HG03520 (cell line): ENCODE results near the gene SCCPDH.
"Not testable (repeated sequence)": the region's sequence is repeated elsewhere in the genome, so short reads cannot be mapped to it uniquely, and the experiment has no call there.

ENCODE experiments used
- ATAC-seq: cut with Tn5 transposase; IDR thresholded peaks from one replicate; pipeline ENCODE4 v1.9.1; 2021; ENCODE audit warnings: mild to moderate bottlenecking, moderate library complexity; ENCODE audit not compliant: unreplicated experiment

Gene SCCPDH

DNA sequence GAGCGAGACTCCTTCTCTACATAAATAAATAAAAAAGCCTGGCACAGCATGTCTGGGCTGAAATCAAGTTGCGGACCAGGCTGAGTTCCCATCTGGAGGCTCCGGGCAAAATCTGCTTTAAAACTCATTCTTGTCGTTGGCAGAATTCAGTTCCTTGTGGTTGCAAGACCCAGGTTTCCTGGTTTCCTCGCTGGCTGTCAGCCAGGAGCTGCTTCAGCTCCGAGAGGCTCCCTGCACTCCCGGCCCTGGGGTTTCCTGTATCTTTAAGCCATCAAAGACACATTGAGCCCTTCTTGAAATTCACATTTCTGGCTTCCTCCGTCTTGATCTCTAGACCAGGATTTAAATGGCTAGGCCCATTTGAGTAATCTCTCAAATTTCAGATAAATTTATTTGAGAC is 20.6 kb upstream of the SCCPDH start:
- ATAC-seq, result no peak

DNA sequence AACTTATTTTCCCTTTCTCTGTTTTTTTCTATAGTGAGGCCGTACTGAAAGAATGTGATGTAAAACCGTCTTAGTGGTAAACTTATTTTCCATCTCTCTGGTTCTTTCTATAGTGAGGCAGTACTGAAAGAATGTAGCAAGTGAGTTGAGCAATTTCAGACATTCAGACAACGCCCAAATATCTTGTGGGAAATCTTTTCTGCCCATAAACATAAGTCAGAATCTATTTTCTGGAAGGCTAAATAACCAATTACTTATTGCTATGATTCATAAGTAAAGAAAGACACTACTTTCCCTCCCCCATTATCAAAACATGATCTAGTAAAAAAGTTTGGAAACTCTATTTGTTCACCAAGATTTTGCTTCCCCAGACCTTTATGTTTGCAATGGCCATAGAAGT is 18.8 kb upstream of the SCCPDH start:
- ATAC-seq, result no peak

DNA sequence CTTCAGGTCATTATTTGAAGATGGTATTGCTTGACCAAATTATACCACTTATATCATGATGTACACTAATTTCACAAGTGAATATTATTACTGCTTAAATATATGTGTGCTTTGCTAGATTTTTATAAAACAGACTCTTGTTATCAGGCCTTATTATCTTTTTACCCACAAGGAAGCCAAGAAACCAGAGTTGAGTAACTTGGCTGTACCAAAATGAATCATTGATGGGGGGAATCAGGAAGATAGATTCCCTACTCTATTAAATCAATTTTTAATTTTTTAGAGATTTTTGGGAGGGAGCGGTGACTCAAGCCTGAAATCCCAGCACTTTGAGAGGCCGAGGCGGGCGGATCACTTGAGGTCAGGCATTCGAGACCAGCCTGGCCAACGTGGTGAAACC is 16.0 kb upstream of the SCCPDH start:
- no peak for ATAC-seq

DNA sequence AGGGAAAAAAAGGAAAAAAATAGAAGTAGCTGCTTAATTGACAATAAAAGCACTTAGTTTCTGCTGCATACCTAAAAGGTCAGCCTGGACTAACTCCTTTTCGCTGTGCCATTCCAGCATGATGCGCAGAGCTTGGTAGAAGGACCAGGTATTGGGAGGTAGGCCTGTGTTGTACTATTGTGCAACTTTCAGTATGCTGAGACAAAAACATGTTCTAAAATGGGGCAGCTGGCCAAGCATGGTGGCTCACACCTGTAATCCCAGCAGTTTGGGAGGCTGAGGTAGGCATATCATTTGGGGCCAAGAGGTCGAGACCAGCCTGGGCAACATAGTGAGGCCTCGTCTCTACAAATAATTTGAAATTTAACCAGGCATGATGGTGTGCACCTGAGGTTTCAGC is 15.0 kb upstream of the SCCPDH start:
- ATAC-seq, result no peak

DNA sequence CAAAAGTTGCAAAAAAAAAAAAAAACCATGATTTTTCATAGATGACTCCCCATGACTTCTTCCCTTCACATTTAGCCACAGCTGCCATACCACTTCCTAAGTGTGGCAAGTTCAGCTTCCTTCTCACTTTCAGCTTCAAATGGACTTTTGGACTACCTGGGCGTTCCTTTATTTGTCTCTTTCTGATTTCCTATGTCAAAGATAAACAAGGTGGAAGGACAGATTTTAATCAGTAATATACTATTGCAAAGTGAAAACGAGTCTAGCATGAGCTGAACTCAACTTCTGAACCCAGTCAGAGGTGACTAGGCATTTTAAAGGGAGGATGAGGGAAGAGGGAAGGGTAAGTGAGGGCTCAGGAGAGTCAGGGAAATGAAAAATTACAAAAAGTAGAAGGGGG is 14.4 kb upstream of the SCCPDH start:
- no peak for ATAC-seq

DNA sequence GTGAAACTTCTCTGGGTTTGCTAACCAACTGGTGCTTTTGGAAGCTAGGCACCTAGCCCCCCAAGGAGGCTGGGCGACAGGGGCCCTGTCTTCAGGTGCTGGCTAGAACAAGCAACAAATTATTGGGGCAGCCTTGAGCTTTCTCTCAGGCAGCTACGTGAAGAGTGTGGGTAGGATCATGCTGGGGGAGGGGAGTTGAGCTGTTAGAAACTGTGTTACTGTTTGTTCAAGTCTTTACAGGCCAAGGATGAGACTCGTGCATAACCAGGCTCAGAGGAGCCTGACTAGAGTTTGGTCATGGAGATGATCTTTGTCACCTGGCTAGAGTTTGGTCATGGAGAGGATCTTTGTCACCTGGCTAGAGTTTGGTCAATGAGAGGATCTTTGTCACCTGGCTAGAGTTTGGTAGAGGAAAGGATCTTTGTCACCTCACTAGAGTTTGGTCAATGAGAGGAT is 12.6 kb upstream of the SCCPDH start:
- ATAC-seq, result no peak

DNA sequence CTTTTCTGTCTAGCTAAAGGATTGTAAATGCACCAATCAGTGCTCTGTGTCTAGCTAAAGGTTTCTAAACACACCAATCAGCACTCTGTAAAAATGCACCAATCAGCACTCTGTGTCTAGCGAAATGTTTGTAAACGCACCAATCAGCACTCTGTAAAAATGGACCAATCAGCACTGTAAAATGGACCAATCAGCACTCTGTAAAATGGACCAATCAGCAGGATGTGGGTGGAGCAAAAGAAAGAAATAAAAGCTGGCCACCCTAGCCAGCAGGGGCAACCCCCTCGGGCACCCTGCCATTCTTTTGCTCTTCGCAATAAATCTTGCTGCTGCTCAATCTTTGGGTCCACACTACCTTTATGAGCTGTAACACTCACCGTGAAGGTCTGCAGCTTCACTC is 11.8 kb upstream of the SCCPDH start:
- ATAC-seq, result not testable (repeated sequence)

DNA sequence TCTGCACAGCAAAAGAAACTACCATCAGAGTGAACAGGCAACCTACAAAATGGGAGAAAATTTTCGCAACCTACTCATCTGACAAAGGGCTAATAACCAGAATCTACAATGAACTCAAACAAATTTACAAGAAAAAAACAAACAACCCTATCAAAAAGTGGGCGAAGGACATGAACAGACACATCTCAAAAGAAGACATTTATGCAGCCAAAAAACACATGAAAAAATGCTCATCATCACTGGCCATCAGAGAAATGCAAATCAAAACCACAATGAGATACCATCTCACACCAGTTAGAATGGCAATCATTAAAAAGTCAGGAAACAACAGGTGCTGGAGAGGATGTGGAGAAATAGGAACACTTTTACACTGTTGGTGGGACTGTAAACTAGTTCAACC is 4.8 kb upstream of the SCCPDH start:
- not testable (repeated sequence) for ATAC-seq

DNA sequence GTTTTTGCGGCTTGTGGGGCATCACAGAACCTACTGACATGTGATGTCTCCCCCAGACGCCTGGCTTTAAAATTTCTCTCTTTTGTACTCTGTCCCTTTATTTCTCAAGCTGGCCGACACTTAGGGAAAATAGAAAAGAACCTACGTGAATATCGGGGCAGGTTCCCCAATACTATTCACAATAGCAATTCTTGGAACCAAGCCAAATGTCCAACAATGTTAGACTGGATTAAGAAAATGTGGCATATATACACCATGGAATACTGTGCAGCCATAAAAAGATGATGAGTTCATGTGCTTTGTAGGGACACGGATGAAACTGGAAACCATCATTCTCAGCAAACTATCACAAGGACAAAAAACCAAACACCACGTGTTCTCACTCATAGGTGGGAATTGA is 3.4 kb upstream of the SCCPDH start:
- ATAC-seq, result not testable (repeated sequence)

DNA sequence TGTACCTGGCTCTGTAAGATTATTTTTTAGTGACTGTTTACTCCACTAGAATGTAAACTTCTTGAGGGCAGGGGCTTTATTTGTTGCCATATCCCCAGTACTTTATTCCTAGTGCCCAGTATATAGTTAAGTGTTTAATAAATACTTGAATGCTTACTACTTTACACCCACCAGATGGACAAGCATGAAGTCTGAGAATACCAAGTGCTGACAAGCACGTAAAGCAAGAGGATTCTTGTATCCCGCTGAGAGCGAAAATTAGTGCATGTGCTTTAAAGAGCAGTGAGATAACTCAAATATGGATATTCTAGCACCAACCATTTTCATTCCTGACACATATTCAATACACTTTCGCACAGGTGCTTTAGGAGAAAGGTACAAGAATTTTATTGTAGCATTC is 1.5 kb upstream of the SCCPDH start:
- no peak for ATAC-seq

DNA sequence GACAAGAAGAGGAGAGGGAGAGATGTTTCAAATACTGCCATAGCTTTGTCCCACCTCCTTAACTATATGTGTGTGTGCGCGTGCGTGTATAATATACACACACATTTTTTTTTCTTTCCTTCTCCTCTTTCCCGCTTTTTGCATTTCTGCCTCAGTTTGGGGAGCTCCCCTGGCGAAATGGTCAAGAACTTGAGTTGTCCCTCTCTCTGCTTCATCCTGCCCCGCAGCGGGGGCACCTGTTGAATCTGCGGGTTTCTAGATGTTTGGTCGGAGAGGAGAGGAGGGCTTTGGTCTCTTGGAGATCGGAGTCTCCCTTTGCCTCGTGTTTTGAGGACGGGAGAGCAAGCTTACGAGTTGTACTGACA is 504 bp downstream of the SCCPDH start:
- ATAC-seq, result no peak

DNA sequence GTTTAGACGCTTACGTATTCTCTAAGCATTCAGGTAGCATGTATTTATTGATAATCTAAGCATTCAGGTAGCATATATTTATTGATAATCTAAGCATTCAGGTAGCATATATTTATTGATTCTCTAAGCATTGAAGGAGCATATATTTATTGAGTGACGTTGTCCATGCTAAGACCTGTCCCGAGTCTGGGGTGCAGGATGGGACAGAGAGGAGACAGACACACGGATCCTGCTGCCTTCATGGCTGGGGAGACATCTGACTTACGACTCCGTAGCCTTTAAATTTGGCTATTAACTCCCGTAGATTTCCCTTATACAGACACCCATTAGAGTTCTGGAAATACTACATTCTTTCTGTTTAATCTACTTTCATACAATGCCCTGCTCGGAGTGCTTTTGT is 982 bp downstream of the SCCPDH start:
- ATAC-seq, result no peak

DNA sequence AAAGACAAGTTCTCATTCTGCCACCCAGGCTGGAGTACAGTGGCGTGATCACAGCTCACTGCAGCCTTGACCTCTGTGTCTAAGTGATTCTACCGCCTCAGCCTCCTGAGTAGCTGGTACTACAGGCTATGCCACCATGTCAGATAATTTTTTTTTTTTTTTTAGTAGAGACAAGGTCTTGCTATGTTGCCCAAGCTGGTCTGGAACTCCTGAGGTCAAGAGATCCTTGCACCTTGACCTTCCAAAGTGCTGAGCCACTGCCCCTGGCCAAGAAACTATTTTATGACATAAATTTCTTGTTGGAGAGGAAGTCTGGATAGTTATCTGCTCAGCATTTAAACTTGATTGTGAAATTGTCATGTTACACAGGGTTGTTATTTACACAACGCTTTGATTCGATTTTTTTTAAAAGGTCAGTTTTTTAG is 2.1 kb downstream of the SCCPDH start:
- no peak for ATAC-seq

DNA sequence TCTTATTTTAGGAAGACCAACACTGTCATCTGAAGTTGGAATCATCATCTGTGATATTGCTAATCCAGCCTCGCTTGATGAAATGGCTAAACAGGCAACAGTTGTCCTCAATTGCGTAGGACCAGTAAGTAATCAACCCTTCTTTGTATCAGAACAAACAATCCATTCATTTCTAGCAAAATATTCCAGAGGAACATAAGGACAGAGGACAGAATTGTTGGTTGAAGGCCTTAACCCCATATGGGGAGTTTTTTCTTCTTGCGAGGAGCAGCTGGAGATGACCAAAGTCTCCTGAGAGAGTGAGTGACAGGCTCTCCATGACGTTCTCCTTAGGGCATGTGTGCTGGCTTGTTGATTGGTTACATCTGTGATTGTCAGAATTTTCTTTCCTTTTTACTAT is 2.7 kb downstream of the SCCPDH start:
- no peak for ATAC-seq

DNA sequence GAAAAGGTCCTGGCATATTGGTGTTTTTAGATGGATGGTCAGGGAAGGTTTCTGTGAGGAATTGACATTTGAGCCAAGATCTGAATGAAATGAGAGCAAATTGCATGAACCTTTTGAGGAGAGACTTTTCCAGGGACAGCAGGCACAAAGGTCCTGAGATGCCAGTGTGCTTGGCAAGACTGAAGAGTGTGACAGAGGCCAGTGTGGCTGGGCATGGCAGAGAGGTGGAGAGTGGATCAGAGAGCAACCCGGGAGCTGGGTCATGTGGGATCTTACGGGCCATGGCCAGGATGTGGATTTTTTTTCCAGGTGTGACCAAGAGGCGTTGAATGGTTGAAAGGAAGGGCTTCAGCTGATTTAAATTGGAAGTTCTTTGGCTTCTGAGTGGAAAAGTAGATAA is 3.4 kb downstream of the SCCPDH start:
- ATAC-seq, result no peak

DNA sequence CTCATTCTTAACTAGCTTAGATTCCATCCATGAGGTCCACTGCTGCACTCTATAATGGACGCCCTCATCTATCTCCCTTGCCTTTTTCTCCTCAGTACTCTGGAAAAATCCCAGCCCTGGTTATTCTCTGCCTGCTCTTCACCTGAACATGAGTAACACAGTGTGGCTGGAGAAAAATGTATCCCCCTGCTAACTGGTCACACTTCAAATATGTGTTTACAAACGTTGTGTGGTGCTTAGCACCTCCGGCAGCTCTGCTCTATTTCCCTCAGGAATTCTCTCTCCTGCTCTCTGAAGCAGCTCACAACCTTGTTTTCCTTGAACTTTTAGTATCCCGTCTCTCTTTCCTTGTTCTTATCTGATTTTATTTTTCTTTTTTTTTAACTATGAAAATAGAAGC is 4.1 kb downstream of the SCCPDH start:
- ATAC-seq, result no peak

DNA sequence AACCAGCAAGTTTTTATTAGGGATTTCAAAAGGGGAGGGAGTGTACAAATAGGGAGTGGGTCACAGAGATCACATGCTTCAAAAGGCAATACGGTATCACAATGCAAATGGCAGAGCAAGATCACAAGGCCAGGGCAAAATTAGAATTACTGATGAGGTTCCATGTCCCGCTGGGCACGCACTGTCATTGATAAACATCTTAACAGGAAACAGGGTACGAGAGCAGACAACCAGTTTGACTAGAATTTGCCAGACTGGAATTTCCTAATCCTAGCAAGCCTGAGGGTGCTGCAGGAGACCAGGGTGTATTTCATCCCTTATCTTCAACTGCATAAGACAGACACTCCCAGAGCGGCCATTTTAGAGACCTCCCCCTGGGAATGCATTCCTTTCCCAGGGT is 4.8 kb downstream of the SCCPDH start:
- ATAC-seq, result not testable (repeated sequence)

DNA sequence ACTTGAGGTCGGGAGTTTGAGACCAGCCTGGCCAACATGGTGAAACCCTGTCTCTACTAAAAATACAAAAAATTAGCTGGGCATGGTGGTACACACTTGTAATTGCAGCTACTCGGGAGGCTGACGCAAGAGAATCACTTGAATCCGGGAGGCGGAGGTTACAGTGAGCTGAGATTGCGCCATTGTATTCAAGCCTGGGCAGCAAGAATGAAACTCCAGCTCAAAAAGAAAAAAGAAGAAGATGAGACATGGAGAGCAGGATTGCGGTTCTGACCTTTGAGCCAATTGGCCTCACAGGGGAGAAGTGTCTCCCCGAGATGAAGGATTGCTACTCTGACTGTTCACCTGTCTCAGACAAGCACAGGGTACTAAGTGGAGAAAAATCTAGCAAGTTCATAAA is 6.6 kb downstream of the SCCPDH start:
- no peak for ATAC-seq

DNA sequence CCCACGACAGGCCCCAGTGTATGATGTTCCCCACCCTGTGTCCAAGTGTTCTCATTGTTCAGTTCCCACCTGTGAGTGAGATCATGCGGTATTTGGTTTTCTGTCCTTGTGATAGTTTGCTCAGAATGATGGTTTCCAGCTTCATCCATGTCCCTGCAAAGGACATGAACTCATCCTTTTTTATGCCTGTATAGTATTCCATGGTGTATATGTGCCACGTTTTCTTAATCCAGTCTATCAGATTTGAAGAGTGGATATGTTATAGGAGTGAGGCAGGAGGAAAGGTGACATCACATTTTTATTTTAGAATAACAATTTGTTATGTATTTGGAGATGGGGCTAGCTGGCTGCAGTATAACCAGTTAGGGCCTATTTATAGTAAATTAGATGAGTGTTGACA is 7.7 kb downstream of the SCCPDH start:
- ATAC-seq, result not testable (repeated sequence)

DNA sequence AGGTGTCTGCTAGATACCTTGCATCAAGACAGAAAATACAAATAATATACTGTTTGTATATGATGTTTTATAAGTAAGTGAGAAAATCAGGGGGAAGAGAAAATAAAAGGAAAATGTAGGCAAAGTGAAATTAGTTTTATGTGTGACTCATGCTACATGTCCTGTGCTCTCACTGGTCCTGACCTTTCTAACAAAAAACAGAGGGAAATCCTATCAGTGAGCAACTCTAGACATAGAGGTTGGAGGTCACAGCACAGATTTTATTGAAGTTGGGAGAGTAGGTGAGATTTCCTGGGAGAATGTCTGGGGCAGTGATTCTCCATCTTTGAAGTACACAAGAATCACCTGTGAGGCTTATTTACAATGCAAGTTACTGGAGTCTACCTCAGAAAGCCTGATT is 9.5 kb downstream of the SCCPDH start:
- no peak for ATAC-seq

DNA sequence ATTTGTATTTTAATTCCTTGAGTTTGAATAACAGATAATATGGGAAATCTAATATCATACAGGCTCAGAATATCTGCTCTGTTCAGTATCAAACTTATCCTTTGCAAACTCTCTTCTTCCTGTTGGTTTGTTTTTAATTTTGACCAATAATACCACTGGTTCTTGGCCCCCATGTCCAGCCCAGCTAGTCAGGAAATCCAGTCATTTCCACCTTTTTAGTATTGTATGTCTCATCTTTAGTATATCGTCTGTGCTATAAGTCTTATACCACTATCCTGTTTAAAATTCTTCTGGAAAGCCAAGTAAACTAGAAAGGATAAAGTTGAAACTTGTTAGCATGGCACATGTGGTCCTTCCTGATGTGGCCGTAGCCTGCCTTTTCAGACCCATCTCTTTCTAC is 10.7 kb downstream of the SCCPDH start:
- no peak for ATAC-seq

DNA sequence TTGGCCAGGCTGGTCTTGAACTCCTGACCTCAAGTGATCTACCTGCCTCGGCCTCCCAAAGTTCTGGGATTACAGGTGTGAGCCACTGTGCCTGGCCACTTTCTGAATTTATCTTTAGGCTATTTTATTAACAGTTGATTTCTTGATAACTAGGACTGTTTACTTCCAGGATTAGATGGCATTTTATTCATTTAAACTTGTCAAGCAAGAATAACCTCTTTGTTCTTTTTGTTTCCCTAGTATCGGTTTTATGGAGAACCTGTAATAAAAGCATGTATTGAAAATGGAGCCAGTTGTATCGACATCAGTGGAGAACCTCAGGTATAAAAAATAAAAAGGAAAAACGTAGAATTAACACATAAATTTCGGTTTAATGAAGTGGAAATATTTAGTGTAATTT is 11.5 kb downstream of the SCCPDH start:
- no peak for ATAC-seq

DNA sequence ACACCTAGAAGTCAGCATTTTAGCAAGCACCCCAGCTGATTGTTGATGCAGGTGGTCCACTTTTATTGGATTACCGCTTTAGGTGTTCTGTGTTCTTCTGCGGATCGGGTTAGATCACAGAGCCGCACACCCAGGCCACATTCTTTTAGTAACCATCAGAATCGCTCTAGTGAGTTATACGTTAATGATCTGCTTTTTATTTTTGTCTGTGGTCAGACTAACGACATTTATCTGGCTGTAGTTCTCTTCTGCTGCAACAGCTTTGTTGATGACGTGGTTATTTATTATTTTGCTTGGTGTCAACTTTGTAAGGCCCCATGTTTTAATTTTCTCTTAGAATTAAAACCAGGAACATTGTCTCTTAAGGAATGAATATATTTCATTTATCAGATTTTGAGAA is 18.2 kb downstream of the SCCPDH start:
- ATAC-seq, result no peak

DNA sequence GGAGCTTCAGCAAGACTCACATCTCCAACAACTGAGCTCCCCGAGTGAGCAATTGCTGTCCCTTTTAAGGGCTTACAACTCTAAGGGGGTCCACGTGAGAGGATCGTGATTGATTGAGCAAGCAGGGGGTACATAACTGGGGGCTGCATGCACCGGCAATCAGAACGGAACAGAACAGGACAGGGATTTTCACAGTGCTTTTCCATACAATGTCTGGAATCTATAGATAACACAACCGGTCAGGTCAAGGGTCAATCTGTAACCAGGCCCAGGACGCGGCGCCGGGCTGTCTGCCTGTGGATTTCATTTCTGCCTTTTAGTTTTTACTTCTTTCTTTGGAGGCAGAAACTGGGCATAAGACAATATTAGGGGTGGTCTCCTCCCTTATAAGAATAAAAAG is 21.9 kb downstream of the SCCPDH start:
- ATAC-seq, result not testable (repeated sequence)
